Chondrocyte (in vitro differentiated cells): ENCODE results near the gene SMCO3. TPM values are rescaled to one million over a fixed set of nuclear protein-coding genes. Genes with fewer than 3 reads are reported as not detected.

Source experiments
- DNase-seq: peaks from one replicate; pipeline ENCODE4 v3.0.0; 2021; ENCODE audit warnings: mixed read lengths, low spot score
- H3K27ac Mint-ChIP-seq: one replicate; pipeline ENCODE4 v1.8.0; 2021; ENCODE audit warnings: mild to moderate bottlenecking, moderate library complexity, mixed read lengths; ENCODE audit not compliant: unreplicated experiment
- H3K27me3 Mint-ChIP-seq: 2 replicates; pipeline ENCODE4 v1.8.0; 2021; ENCODE audit warnings: low read depth, mixed read lengths
- H3K36me3 Mint-ChIP-seq: 2 replicates; pipeline ENCODE4 v1.8.0; 2021; ENCODE audit warnings: low read depth, mixed read lengths
- H3K4me1 Mint-ChIP-seq: 2 replicates; pipeline ENCODE4 v1.8.0; 2021; ENCODE audit warnings: low read depth, mild to moderate bottlenecking, mixed read lengths
- H3K4me3 Mint-ChIP-seq: one replicate; pipeline ENCODE4 v1.8.0; 2021; ENCODE audit warnings: mild to moderate bottlenecking, moderate library complexity, mixed read lengths; ENCODE audit not compliant: unreplicated experiment
- H3K9me3 Mint-ChIP-seq: 2 replicates; pipeline ENCODE4 v1.8.0; 2021; ENCODE audit warnings: low read depth, mixed read lengths
- CTCF ChIP-seq: fragments of 200-600 bp; sonication (generic); IDR thresholded peaks from 2 replicates; pipeline ENCODE4 v1.5.0; 2021; ENCODE audit warnings: antibody characterized with exemption, mild to moderate bottlenecking, moderate library complexity
- total RNA-seq: library from RNA; stranded (reverse); gene quantifications from 3 replicates; pipeline ENCODE4 v1.2.1, GENCODE V29; 2021

The SMCO3 gene
- total RNA-seq, 1 donor from 2014 or later, result 0.17 TPM

GRCh38 chr12:14773685-14774073 is 40.3 kb downstream of the SMCO3 start:
- Mint-ChIP-seq H3K4me3 (peak overlapping the region; percentile 98), H3K27ac (peak overlapping the region; percentile 98), H3K27me3 (no peaks in the 10 kb centered on the region), H3K9me3 (no peaks in the 10 kb centered on the region), H3K36me3 (no peaks in the 10 kb centered on the region), H3K4me1 (peaks cover 57% of the 10 kb centered on the region)
- DNase-seq, result no peak
- TF ChIP-seq CTCF, result no peak

GRCh38 chr12:14772946-14773345 is 41.0 kb downstream of the SMCO3 start:
- H3K9me3 Mint-ChIP-seq, result no peaks in the 10 kb centered on the region
- H3K36me3 Mint-ChIP-seq, result no peaks in the 10 kb centered on the region
- no peak overlapping the region for H3K4me3 Mint-ChIP-seq
- DNase-seq, result no peak
- TF ChIP-seq CTCF, result no peak
- peaks cover 65% of the 10 kb centered on the region for H3K4me1 Mint-ChIP-seq
- H3K27me3 Mint-ChIP-seq, result no peaks in the 10 kb centered on the region
- no peak overlapping the region for H3K27ac Mint-ChIP-seq

- no peak for DNase-seq
- no peaks in the 10 kb centered on the region for H3K27me3 Mint-ChIP-seq
- H3K4me1 Mint-ChIP-seq, result peaks cover 67% of the 10 kb centered on the region
- H3K9me3 Mint-ChIP-seq, result no peaks in the 10 kb centered on the region
- peak overlapping the region; percentile 3 for H3K4me3 Mint-ChIP-seq
- H3K27ac Mint-ChIP-seq, result peak overlapping the region; percentile 37
- TF ChIP-seq CTCF, result no peak
- H3K36me3 Mint-ChIP-seq, result peaks cover 6% of the 10 kb centered on the region
Observed at GRCh38 chr12:14771651-14772137, 42.3 kb downstream of the SMCO3 start.

GRCh38 chr12:14770496-14771461 is 43.2 kb downstream of the SMCO3 start:
- TF ChIP-seq CTCF, result no peak
- H3K9me3 Mint-ChIP-seq, result peaks cover 2% of the 10 kb centered on the region
- peaks cover 60% of the 10 kb centered on the region for H3K4me1 Mint-ChIP-seq
- peaks cover 7% of the 10 kb centered on the region for H3K36me3 Mint-ChIP-seq
- peak overlapping the region; percentile 97 for H3K4me3 Mint-ChIP-seq
- H3K27ac Mint-ChIP-seq, result peak overlapping the region; percentile 99
- H3K27me3 Mint-ChIP-seq, result no peaks in the 10 kb centered on the region
- DNase-seq, result no peak

- peak overlapping the region; percentile 97 for H3K4me3 Mint-ChIP-seq
- TF ChIP-seq CTCF, result peak; percentile 85
- DNase-seq, result no peak
- no peaks in the 10 kb centered on the region for H3K27me3 Mint-ChIP-seq
- peaks cover 7% of the 10 kb centered on the region for H3K9me3 Mint-ChIP-seq
- peaks cover 7% of the 10 kb centered on the region for H3K36me3 Mint-ChIP-seq
- H3K27ac Mint-ChIP-seq, result peak overlapping the region; percentile 99
- H3K4me1 Mint-ChIP-seq, result peaks cover 53% of the 10 kb centered on the region
Observed at GRCh38 chr12:14769969-14770495, 44.0 kb downstream of the SMCO3 start.
